HepG2 (cell line): ENCODE data around the gene SUSD3. TPM values are rescaled to one million over a fixed set of nuclear protein-coding genes. Genes with fewer than 3 reads are reported as not detected.

Experiments used
- ATAC-seq: fragments of 200-7000 bp; cut with Tn5 transposase; 3 replicates; pipeline ENCODE4 v1.9.1; 2020; ENCODE audit warnings: mild to moderate bottlenecking, moderate library complexity
- BruUV-seq: library from RNA; stranded (reverse); fragments of 400-500 nt; replicated peaks from 2 replicates; lab custom pipeline; 2021; lab: Mats Ljungman, UMichigan
- CTCF ChIA-PET: fragments of 300-600 bp; formaldehyde crosslinking; extraction: SDS; loops from one replicate; lab custom pipeline; 2021; ENCODE audit warnings: low total read pairs, inconsistent platforms, low intra/inter-chr PET ratio; lab: Yijun Ruan, JAX
- POLR2A ChIA-PET: fragments of 350-600 bp; sonication (Branson Sonifier 250); formaldehyde crosslinking; loops from one replicate; lab custom pipeline; 2020; ENCODE audit warnings: antibody characterized with exemption, inconsistent platforms; lab: Yijun Ruan, JAX
- DNase-seq: peaks from one replicate; pipeline ENCODE4 v3.0.0-alpha.2; 2015; ENCODE audit warnings: low spot score
- FAIRE-seq: peaks from 3 replicates; lab custom pipeline; 2011; peaks lifted over from hg19 to GRCh38; lab: Jason Lieb, UNC
- H2AFZ ChIP-seq: one replicate; pipeline ENCODE4 v1.6.1; 2011; ENCODE audit warnings: low read length, inconsistent platforms
- H3K27ac ChIP-seq: fragments of 300-600 bp; 3 replicates; pipeline ENCODE4 v1.8.0; 2011; ENCODE audit warnings: mixed run types, mild to moderate bottlenecking, mixed read lengths, low read length, inconsistent platforms; ENCODE audit not compliant: insufficient read depth; ENCODE audit errors: extremely low read length
- H3K27me3 ChIP-seq, 2 experiments: fragments of 200-600 bp in 1 of 2; 2 replicates in 1 of 2; 3 replicates in 1 of 2; pipeline versions ENCODE4 v1.6.0 to v1.8.0; 2011; ENCODE audit warnings: low read length in 2 of 2, mild to moderate bottlenecking in 2 of 2, moderate library complexity in 2 of 2, inconsistent platforms in 1 of 2; ENCODE audit not compliant: insufficient read depth in 2 of 2, control insufficient read depth in 1 of 2
- H3K36me3 ChIP-seq, 2 experiments: fragments of 200-600 bp in 1 of 2; replicated peaks in 1 of 2; 2 replicates in 1 of 2; 3 replicates in 1 of 2; pipeline versions ENCODE4 v1.5.1 to v1.8.0; 2011; ENCODE audit warnings: low read length in 2 of 2, inconsistent platforms in 1 of 2; ENCODE audit not compliant: insufficient read depth in 2 of 2, control insufficient read depth in 1 of 2
- H3K4me1 ChIP-seq: 2 replicates; pipeline ENCODE4 v1.5.1; 2012; ENCODE audit warnings: low read length, inconsistent platforms; ENCODE audit not compliant: insufficient read depth
- H3K4me2 ChIP-seq: 2 replicates; pipeline ENCODE4 v1.6.0; 2011; ENCODE audit warnings: low read depth, low read length, inconsistent platforms
- H3K4me3 ChIP-seq, 3 experiments: fragments of 200-600 bp in 1 of 3; sonication (generic), shearing (Covaris generic) in 1 of 3; replicated peaks in 1 of 3; 2 replicates each; pipeline ENCODE4 v1.5.1; 2011 to 2016; ENCODE audit warnings: low read length in 3 of 3, inconsistent platforms in 2 of 3, low read depth in 2 of 3, mild to moderate bottlenecking in 2 of 3, control low read depth in 1 of 3, mixed read lengths in 1 of 3; ENCODE audit not compliant: insufficient read depth in 1 of 3
- H3K79me2 ChIP-seq: one replicate; pipeline ENCODE4 v1.6.1; 2011; ENCODE audit warnings: low read length, inconsistent platforms; ENCODE audit not compliant: insufficient read depth
- H3K9ac ChIP-seq: 2 replicates; pipeline ENCODE4 v1.6.0; 2011; ENCODE audit warnings: mild to moderate bottlenecking, low read depth, low read length, inconsistent platforms; ENCODE audit not compliant: insufficient read depth
- H3K9me3 ChIP-seq: 2 replicates; pipeline ENCODE4 v1.5.1; 2012; ENCODE audit warnings: mild to moderate bottlenecking, low read length
- H4K20me1 ChIP-seq: 2 replicates; pipeline ENCODE4 v1.6.0; 2011; ENCODE audit warnings: inconsistent platforms, mild to moderate bottlenecking, low read length, moderate library complexity; ENCODE audit not compliant: insufficient read depth
- BRCA1 ChIP-seq: sonication (generic); formaldehyde crosslinking; IDR thresholded peaks from 2 replicates; pipeline ENCODE4 v1.4.0; 2020; ENCODE audit warnings: missing genetic modification reagents
- FOXJ3 ChIP-seq: sonication (generic); formaldehyde crosslinking; IDR thresholded peaks from 2 replicates; pipeline ENCODE4 v1.4.0; 2020; ENCODE audit warnings: missing genetic modification reagents, mild to moderate bottlenecking, borderline replicate concordance
- GLMP ChIP-seq: sonication (generic); formaldehyde crosslinking; IDR thresholded peaks from 2 replicates; pipeline ENCODE4 v1.9.0; 2021; ENCODE audit warnings: missing genetic modification reagents, mild to moderate bottlenecking, borderline replicate concordance
- ISL2 ChIP-seq: sonication (generic); formaldehyde crosslinking; IDR thresholded peaks from 2 replicates; pipeline ENCODE4 v1.5.0; 2020; ENCODE audit warnings: missing genetic modification reagents
- MAFF ChIP-seq: IDR thresholded peaks from 2 replicates; pipeline ENCODE4 v1.6.1; 2011; ENCODE audit warnings: low read depth, low read length, improper control_type of control experiment
- ZSCAN31 ChIP-seq: sonication (generic); formaldehyde crosslinking; IDR thresholded peaks from 2 replicates; pipeline ENCODE4 v1.5.0; 2020; ENCODE audit warnings: low read depth, mild to moderate bottlenecking, missing genetic modification reagents
- WGBS: methylation state at CpG from one replicate; pipeline ENCODE4 v1.1.6; 2017; ENCODE audit warnings: low lambda C conversion rate; 5-methylcytosine and 5-hydroxymethylcytosine counted together
- in situ Hi-C: cut with HindIII; loops from 2 replicates; pipeline ENCODE4 v1.10.0; 2017; ENCODE audit warnings: low pct_unique_long_range_greater_than_20kb; ENCODE audit not compliant: extremely low pct_ligation_motif_present
- intact Hi-C: fragments of 100-400 bp; cut with micrococcal nuclease; formaldehyde crosslinking; loops from one replicate; pipeline ENCODE4 v1.10.0; 2022; ENCODE audit not compliant: unreplicated experiment
- polyA plus RNA-seq, 8 experiments: library from polyadenylated mRNA; depleted of rRNA in 3 of 8; stranded (reverse) in 7 of 8; unstranded in 1 of 8; fragments of >200 nt; fragmentation: Illumina TruSeq in 4 of 8; extraction: Trizol in 4 of 8; gene quantifications; 2 replicates each; pipeline versions ENCODE4 v1.2.1 to v1.2.3, GENCODE V29; 2011 to 2016; ENCODE audit warnings: low read depth in 4 of 8, missing spikeins in 1 of 8, mixed read lengths in 1 of 8; ENCODE audit not compliant: insufficient read depth in 1 of 8
- total RNA-seq, 5 experiments: library from RNA; depleted of rRNA; stranded (reverse); fragments of >200 nt; fragmentation: Illumina TruSeq; extraction: Trizol; gene quantifications; 2 replicates each; pipeline ENCODE4 v1.2.3, GENCODE V29; 2016; ENCODE audit warnings: low read depth in 1 of 5
- TF ChIP-seq, protein P1 (sequence below): sonication (generic); formaldehyde crosslinking; IDR thresholded peaks from 2 replicates; pipeline ENCODE4 v1.8.0; 2022; ENCODE audit warnings: mild to moderate bottlenecking, missing genetic modification reagents, moderate library complexity
- TF ChIP-seq, protein P2 (sequence below): IDR thresholded peaks from 2 replicates; pipeline ENCODE4 v1.6.1; 2016; ENCODE audit warnings: low read depth, borderline replicate concordance
- TF ChIP-seq, protein P3 (sequence below): IDR thresholded peaks from 2 replicates; pipeline ENCODE4 v1.6.1; 2016

The SUSD3 gene
- total and polyA plus RNA-seq, 2 of the 13 experiments (the other 11 are each of a cell fraction or from before 2014, with no cell fraction given) = 7.0 to 9.1 TPM

GRCh38 chr9:93088656-93089015, 30.1 kb downstream of the SUSD3 start:
- BruUV-seq = no TSS peak
- CTCF ChIA-PET = no interaction called here

DNA sequence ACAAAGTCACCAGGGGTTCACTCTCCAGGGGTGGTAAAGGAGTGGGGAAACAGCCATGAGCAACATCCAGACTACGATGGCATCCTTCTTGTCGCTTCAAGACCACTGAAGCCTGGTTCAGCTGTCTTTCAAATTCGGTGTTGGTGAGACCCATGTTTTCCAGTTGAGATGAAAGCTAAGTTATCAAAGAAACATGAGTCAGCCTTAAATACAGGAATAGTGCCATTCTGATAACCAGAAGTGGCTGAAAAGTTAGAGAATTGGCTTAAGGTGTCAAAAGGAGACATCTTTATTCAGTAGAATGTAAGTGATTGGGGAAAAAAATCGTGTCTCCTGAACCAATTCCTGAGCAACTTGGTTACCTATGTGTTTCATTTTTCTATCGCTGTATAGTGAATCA, 30.5 kb downstream of the SUSD3 start:
- no peaks in the 10 kb centered on the region for H3K36me3 ChIP-seq
- H3K4me2 ChIP-seq = no peak overlapping the region
- ATAC-seq (no peak), FAIRE-seq (no peak)
- intact Hi-C loops = no loop called here
- POLR2A ChIA-PET = no interaction called here
- peaks cover 1 to 5% of the 10 kb centered on the region in 2 experiments; a peak in 2 of 5 replicates for H3K27me3 ChIP-seq
- no peaks in the 10 kb centered on the region for H3K9me3 ChIP-seq
- 63% methylated on average over 5 of the region's 5 CpGs for WGBS
- H3K27ac ChIP-seq = no peak overlapping the region
- no peaks in the 10 kb centered on the region for H3K79me2 ChIP-seq
- no peak overlapping the region for H3K4me3 ChIP-seq
- no peak overlapping the region for H3K9ac ChIP-seq
- no peaks in the 10 kb centered on the region for H4K20me1 ChIP-seq
- no TSS peak for BruUV-seq
- TF ChIP-seq, protein P1, sequence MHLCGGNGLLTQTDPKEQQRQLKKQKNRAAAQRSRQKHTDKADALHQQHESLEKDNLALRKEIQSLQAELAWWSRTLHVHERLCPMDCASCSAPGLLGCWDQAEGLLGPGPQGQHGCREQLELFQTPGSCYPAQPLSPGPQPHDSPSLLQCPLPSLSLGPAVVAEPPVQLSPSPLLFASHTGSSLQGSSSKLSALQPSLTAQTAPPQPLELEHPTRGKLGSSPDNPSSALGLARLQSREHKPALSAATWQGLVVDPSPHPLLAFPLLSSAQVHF (CRISPR knock-in tag) = no peak
- TF ChIP-seq ZSCAN31 (no peak), BRCA1 (CRISPR knock-in tag) (no peak), MAFF (no peak), GLMP (CRISPR knock-in tag) (no peak), FOXJ3 (CRISPR knock-in tag) (no peak)
- TF ChIP-seq, protein P2, sequence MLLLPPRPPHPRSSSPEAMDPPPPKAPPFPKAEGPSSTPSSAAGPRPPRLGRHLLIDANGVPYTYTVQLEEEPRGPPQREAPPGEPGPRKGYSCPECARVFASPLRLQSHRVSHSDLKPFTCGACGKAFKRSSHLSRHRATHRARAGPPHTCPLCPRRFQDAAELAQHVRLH (CRISPR knock-in tag) = no peak
- TF ChIP-seq, protein P3, sequence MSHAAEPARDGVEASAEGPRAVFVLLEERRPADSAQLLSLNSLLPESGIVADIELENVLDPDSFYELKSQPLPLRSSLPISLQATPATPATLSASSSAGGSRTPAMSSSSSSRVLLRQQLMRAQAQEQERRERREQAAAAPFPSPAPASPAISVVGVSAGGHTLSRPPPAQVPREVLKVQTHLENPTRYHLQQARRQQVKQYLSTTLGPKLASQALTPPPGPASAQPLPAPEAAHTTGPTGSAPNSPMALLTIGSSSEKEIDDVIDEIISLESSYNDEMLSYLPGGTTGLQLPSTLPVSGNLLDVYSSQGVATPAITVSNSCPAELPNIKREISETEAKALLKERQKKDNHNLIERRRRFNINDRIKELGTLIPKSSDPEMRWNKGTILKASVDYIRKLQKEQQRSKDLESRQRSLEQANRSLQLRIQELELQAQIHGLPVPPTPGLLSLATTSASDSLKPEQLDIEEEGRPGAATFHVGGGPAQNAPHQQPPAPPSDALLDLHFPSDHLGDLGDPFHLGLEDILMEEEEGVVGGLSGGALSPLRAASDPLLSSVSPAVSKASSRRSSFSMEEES = no peak
- TF ChIP-seq, all 625 proteins: peak for 0
- in situ Hi-C loops = no loop called here
- no peak overlapping the region for H2AFZ ChIP-seq
- no peak for DNase-seq
- CTCF ChIA-PET = no interaction called here
- peaks cover 52% of the 10 kb centered on the region for H3K4me1 ChIP-seq

More at GRCh38 chr9:93088656-93089015, 30.1 kb downstream of the SUSD3 start:
- in situ Hi-C loops = no loop called here
- ATAC-seq = no peak
- TF ChIP-seq ISL2 = no peak
- TF ChIP-seq, all 625 proteins: peak for 0
- intact Hi-C loops = no loop called here
- no peaks in the 10 kb centered on the region for H3K36me3 ChIP-seq
- no peaks in the 10 kb centered on the region for H3K79me2 ChIP-seq
- peaks cover 1 to 5% of the 10 kb centered on the region in 2 experiments; a peak in 2 of 5 replicates for H3K27me3 ChIP-seq
- no peaks in the 10 kb centered on the region for H4K20me1 ChIP-seq
- no peak overlapping the region for H3K9ac ChIP-seq
- H3K4me3 ChIP-seq = no peak overlapping the region
- H2AFZ ChIP-seq = no peak overlapping the region
- no peak for DNase-seq
- H3K4me2 ChIP-seq = no peak overlapping the region
- H3K4me1 ChIP-seq = peaks cover 48% of the 10 kb centered on the region
- H3K27ac ChIP-seq = no peak overlapping the region
- WGBS = 61% methylated on average over 4 of the region's 4 CpGs
- no peaks in the 10 kb centered on the region for H3K9me3 ChIP-seq
- FAIRE-seq = no peak
- POLR2A ChIA-PET = no interaction called here
